Measurements from ENCODE around the gene DAPK3. TPM values are rescaled to one million over a fixed set of nuclear protein-coding genes. Genes with fewer than 3 reads are reported as not detected.

Gene DAPK3
- total and polyA plus RNA-seq, 8 donors: 35.6 to 70.7 (median 44.1) TPM

GRCh38 chr19:3976495-3977241, 5.8 kb upstream of the DAPK3 start:
- ATAC-seq (no peak), DNase-seq (no peak)
- no peak overlapping the region for H3K4me3 ChIP-seq
- H3K27ac ChIP-seq: no peak overlapping the region
- peaks cover 16 to 76% of the 10 kb centered on the region in 2 donors for H3K36me3 ChIP-seq
- no peaks in the 10 kb centered on the region for H3K27me3 ChIP-seq
- H3K9me3 ChIP-seq: no peaks in the 10 kb centered on the region
- TF ChIP-seq CTCF (IDR thresholded peaks at IDR 0.05): no peak
- H3K4me1 ChIP-seq: peaks cover 0 to 39% of the 10 kb centered on the region in 2 donors
- intact Hi-C loops (cut with DNase I): no loop called here

GRCh38 chr19:3975637-3976087, 4.8 kb upstream of the DAPK3 start:
- Histone ChIP-seq H3K27ac (no peak overlapping the region), H3K4me3 (no peak overlapping the region), H3K4me1 (peaks cover 0 to 34% of the 10 kb centered on the region in 2 donors), H3K27me3 (no peaks in the 10 kb centered on the region), H3K36me3 (peaks cover 8 to 66% of the 10 kb centered on the region in 2 donors), H3K9me3 (no peaks in the 10 kb centered on the region)
- intact Hi-C loops (cut with DNase I): no loop called here
- ATAC-seq (no peak), DNase-seq (no peak)
- no peak for TF ChIP-seq CTCF (IDR thresholded peaks at IDR 0.05)

GRCh38 chr19:3975144-3975543, 4.2 kb upstream of the DAPK3 start:
- TF ChIP-seq CTCF (IDR thresholded peaks at IDR 0.05): no peak
- Histone ChIP-seq H3K27me3 (no peaks in the 10 kb centered on the region), H3K4me3 (no peak overlapping the region), H3K27ac (no peak overlapping the region), H3K36me3 (peaks cover 8 to 61% of the 10 kb centered on the region in 2 donors), H3K4me1 (peaks cover 0 to 33% of the 10 kb centered on the region in 2 donors), H3K9me3 (no peaks in the 10 kb centered on the region)
- ATAC-seq (no peak), DNase-seq (no peak)
- intact Hi-C loops (cut with DNase I): no loop called here

GRCh38 chr19:3970313-3970807, 539 bp downstream of the DAPK3 start:
- H3K9me3 ChIP-seq: no peaks in the 10 kb centered on the region
- intact Hi-C loops (cut with DNase I): no loop called here
- peak overlapping the region; percentile 66 to 84 for H3K4me3 ChIP-seq
- DNase-seq (no peak), ATAC-seq (no peak)
- H3K36me3 ChIP-seq: peaks cover 0 to 47% of the 10 kb centered on the region in 2 donors
- no peaks in the 10 kb centered on the region for H3K27me3 ChIP-seq
- peaks cover 20 to 48% of the 10 kb centered on the region in 2 donors for H3K4me1 ChIP-seq
- no peak for TF ChIP-seq CTCF (IDR thresholded peaks at IDR 0.05)
- peak overlapping the region; percentile 87 to 90 for H3K27ac ChIP-seq

GRCh38 chr19:3969435-3970312, 1.2 kb downstream of the DAPK3 start:
- TF ChIP-seq CTCF (IDR thresholded peaks at IDR 0.05): no peak
- DNase-seq (no peak), ATAC-seq (peak; percentile 20)
- Histone ChIP-seq H3K27me3 (no peaks in the 10 kb centered on the region), H3K4me1 (peaks cover 20 to 55% of the 10 kb centered on the region in 2 donors), H3K27ac (peak overlapping the region; percentile 87 to 90), H3K9me3 (no peaks in the 10 kb centered on the region), H3K36me3 (peaks cover 0 to 49% of the 10 kb centered on the region in 2 donors), H3K4me3 (peak overlapping the region; percentile 66 to 84)
- intact Hi-C loops (cut with DNase I): no loop called here
